Endothelial cell of umbilical vein (primary cell): ENCODE measurements around the gene TSPO. TPM values are rescaled to one million over a fixed set of nuclear protein-coding genes. Genes with fewer than 3 reads are reported as not detected.

Experiments used
- BruUV-seq: library from RNA; stranded (reverse); fragments of 400-500 nt; replicated peaks from 2 replicates; lab custom pipeline; 2021; lab: Mats Ljungman, UMichigan
- CTCF ChIA-PET: fragments of 300-600, 350-600 bp; sonication (Branson Sonifier 250); formaldehyde crosslinking; loops from one replicate; lab custom pipeline; 2021; ENCODE audit warnings: antibody characterized with exemption, inconsistent platforms; lab: Charles Lee
- POLR2A ChIA-PET: fragments of 300-600, 350-600 bp; sonication (Branson Sonifier 250); formaldehyde crosslinking; loops from one replicate; lab custom pipeline; 2021; ENCODE audit warnings: antibody characterized with exemption, inconsistent platforms; lab: Charles Lee
- DNase-seq: peaks from one replicate; pipeline ENCODE4 v3.0.0-alpha.2; 2011; ENCODE audit warnings: low read depth, low spot score
- FAIRE-seq: peaks from 2 replicates; lab custom pipeline; 2011; peaks lifted over from hg19 to GRCh38; lab: Jason Lieb, UNC
- H2AFZ ChIP-seq: 2 replicates; pipeline ENCODE4 v1.6.0; 2012; ENCODE audit warnings: low read depth, low read length, control low read depth, inconsistent platforms
- H3K27ac ChIP-seq: 2 replicates; pipeline ENCODE4 v1.5.1; 2011; ENCODE audit warnings: low read depth, mild to moderate bottlenecking, control low read depth, low read length, moderate library complexity; ENCODE audit not compliant: insufficient read depth
- H3K27me3 ChIP-seq, 2 experiments: 2 replicates each; pipeline versions ENCODE4 v1.6.0 to v1.6.1; 2011; ENCODE audit warnings: low read length in 2 of 2, mixed read lengths in 1 of 2; ENCODE audit not compliant: control insufficient read depth in 2 of 2, insufficient read depth in 2 of 2
- H3K36me3 ChIP-seq, 2 experiments: 2 replicates in 1 of 2; 3 replicates in 1 of 2; pipeline ENCODE4 v1.5.1; 2011; ENCODE audit warnings: low read length in 2 of 2, mild to moderate bottlenecking in 1 of 2, moderate library complexity in 1 of 2; ENCODE audit not compliant: control insufficient read depth in 2 of 2, insufficient read depth in 2 of 2; ENCODE audit errors: extremely low read depth in 1 of 2
- H3K4me1 ChIP-seq: 3 replicates; pipeline ENCODE4 v1.5.1; 2011; ENCODE audit warnings: mild to moderate bottlenecking, low read length; ENCODE audit not compliant: control insufficient read depth, insufficient read depth; ENCODE audit errors: extremely low read depth
- H3K4me2 ChIP-seq: 2 replicates; pipeline ENCODE4 v1.6.1; 2011; ENCODE audit warnings: low read length, control low read depth, mixed read lengths; ENCODE audit not compliant: insufficient read depth
- H3K4me3 ChIP-seq, 3 experiments: fragments of 200-600 bp in 1 of 3; sonication (generic), shearing (Covaris generic) in 1 of 3; replicated peaks in 1 of 3; 2 replicates each; pipeline ENCODE4 v1.5.1; 2011 to 2016; ENCODE audit warnings: control low read depth in 3 of 3, low read length in 3 of 3, mild to moderate bottlenecking in 2 of 3, inconsistent platforms in 1 of 3, low read depth in 1 of 3, moderate library complexity in 1 of 3; ENCODE audit not compliant: insufficient read depth in 1 of 3
- H3K79me2 ChIP-seq: 2 replicates; pipeline ENCODE4 v1.6.0; 2012; ENCODE audit warnings: low read length, inconsistent platforms; ENCODE audit not compliant: control insufficient read depth, insufficient read depth
- H3K9ac ChIP-seq: replicated peaks from 2 replicates; pipeline ENCODE3; 2011; ENCODE audit warnings: low read length, control low read depth; ENCODE audit not compliant: insufficient read depth; ENCODE audit errors: extremely low read depth
- H3K9me1 ChIP-seq: replicated peaks from 3 replicates; pipeline ENCODE4 v1.6.0; 2011; ENCODE audit warnings: mild to moderate bottlenecking, low read length; ENCODE audit not compliant: control insufficient read depth, insufficient read depth; ENCODE audit errors: extremely low read depth
- H3K9me3 ChIP-seq: replicated peaks from 2 replicates; pipeline ENCODE4 v1.5.1; 2012; ENCODE audit warnings: low read length, inconsistent platforms; ENCODE audit not compliant: control insufficient read depth, insufficient read depth
- H4K20me1 ChIP-seq: replicated peaks from 2 replicates; pipeline ENCODE3; 2011; ENCODE audit warnings: mild to moderate bottlenecking, low read length; ENCODE audit not compliant: control insufficient read depth, insufficient read depth; ENCODE audit errors: extremely low read depth
- CTCF ChIP-seq, 2 donors: IDR thresholded peaks; 1 replicate in 1 of 2; 2 replicates in 1 of 2; pipeline ENCODE4 v1.5.1; 2011; ENCODE audit warnings: low read length in 2 of 2, mild to moderate bottlenecking in 2 of 2, moderate library complexity in 2 of 2, control low read depth in 1 of 2, inconsistent platforms in 1 of 2, low read depth in 1 of 2; ENCODE audit not compliant: insufficient read depth in 1 of 2; ENCODE audit errors: extremely low read depth in 1 of 2
- EZH2 ChIP-seq: IDR thresholded peaks from 2 replicates; pipeline ENCODE4 v1.6.1; 2012; ENCODE audit warnings: borderline replicate concordance, low read depth, mild to moderate bottlenecking, moderate library complexity, low read length, inconsistent platforms; ENCODE audit not compliant: severe bottlenecking
- GATA2 ChIP-seq: IDR thresholded peaks from 2 replicates; pipeline ENCODE4 v1.7.0; 2011; ENCODE audit warnings: low read depth, mild to moderate bottlenecking, moderate library complexity, mixed read lengths, low read length; ENCODE audit not compliant: insufficient read length, insufficient read depth
- MAX ChIP-seq: IDR thresholded peaks from 2 replicates; pipeline ENCODE4 v1.6.1; 2011; ENCODE audit not compliant: insufficient read depth, insufficient read length
- POLR2AphosphoS5 ChIP-seq: IDR thresholded peaks from 2 replicates; pipeline ENCODE4 v1.6.1; 2012; ENCODE audit warnings: low read depth, mild to moderate bottlenecking, control low read depth, low read length, moderate library complexity; ENCODE audit not compliant: insufficient read depth
- dilution Hi-C: fragments of 300-500 bp; cut with MboI; formaldehyde crosslinking; loops from one replicate; pipeline ENCODE4 v1.15.0; 2019; ENCODE audit warnings: low sequenced_read_pairs; ENCODE audit not compliant: extremely low pct_ligation_motif_present
- intact Hi-C: fragments of 100-400 bp; cut with micrococcal nuclease; formaldehyde crosslinking; loops from one replicate; pipeline ENCODE4 v1.10.0; 2022
- polyA plus RNA-seq, 4 experiments: library from polyadenylated mRNA; depleted of rRNA in 3 of 4; stranded (reverse) in 3 of 4; unstranded in 1 of 4; fragments of >200 nt; gene quantifications; 2 replicates each; pipeline versions ENCODE4 v1.2.1 to v1.2.3, GENCODE V29; 2011 to 2012; ENCODE audit warnings: missing spikeins in 1 of 4
- total RNA-seq: library from RNA; stranded (reverse); gene quantifications from 2 replicates; pipeline ENCODE4 v1.2.3, GENCODE V29; 2021

Gene TSPO
- total and polyA plus RNA-seq, 2 donors (not counting 3 experiments of a cell fraction or from before 2014, with no cell fraction given): 328 to 720 TPM

GRCh38 chr22:43109921-43110443 lies 41.4 kb upstream of the TSPO start:
- peak overlapping the region; percentile 91 for H2AFZ ChIP-seq

More at GRCh38 chr22:43109921-43110443, 41.4 kb upstream of the TSPO start:
- no peaks in the 10 kb centered on the region for H3K9me1 ChIP-seq
- H3K4me2 ChIP-seq: peak overlapping the region; percentile 75
- H4K20me1 ChIP-seq: no peaks in the 10 kb centered on the region
- H3K27me3 ChIP-seq: peaks cover 16 to 25% of the 10 kb centered on the region in 2 experiments
- DNase-seq (no peak), FAIRE-seq (peak; percentile 75)
- BruUV-seq: no TSS peak
- TF ChIP-seq EZH2 (no peak), GATA2 (no peak), MAX (no peak), POLR2AphosphoS5 (no peak), CTCF (IDR thresholded peaks at IDR 0.05; ENCODE audit: extremely low read depth in 1 of 2, insufficient read depth in 1 of 2, low read depth in 1 of 2, low read length in 2 of 2) (no peak)
- no peak overlapping the region for H3K27ac ChIP-seq
- H3K4me1 ChIP-seq: no peaks in the 10 kb centered on the region
- no peaks in the 10 kb centered on the region for H3K9me3 ChIP-seq
- H3K36me3 ChIP-seq: no peaks in the 10 kb centered on the region
- intact Hi-C loops: loop anchor here (2.0 kb wide), 1 partner anchor 27 kb away; no protein-coding TSS in a partner anchor
- dilution Hi-C loops: no loop called here
- H3K79me2 ChIP-seq: no peaks in the 10 kb centered on the region
- H3K9ac ChIP-seq: no peak overlapping the region
- peak overlapping the region in 2 of 3 experiments; percentile 46 to 50 for H3K4me3 ChIP-seq
- POLR2A ChIA-PET: interaction anchor here (0.9 kb wide), 1 partner anchor 495 kb away, joined by 3 read pairs; no protein-coding TSS in a partner anchor
- CTCF ChIA-PET: interaction anchor here (0.9 to 3.6 kb wide), 6 partner anchors 12 to 119 kb away, joined by 4 to 17 read pairs (median 4); no protein-coding TSS in a partner anchor
